Measurements from ENCODE around the gene SPG11. TPM values are rescaled to one million over a fixed set of nuclear protein-coding genes. Genes with fewer than 3 reads are reported as not detected.
A peak's percentile ranks its signal among the peaks of the same experiment; 100 is the strongest.

Gene SPG11
- total and polyA plus RNA-seq, 2 of the 13 experiments (the other 11 are each of a cell fraction or from before 2014, with no cell fraction given), result 31.5 to 40.7 TPM

GRCh38 chr15:44710236-44711095 is 47.0 kb upstream of the SPG11 start (continued):
- TF ChIP-seq PRDM15 (CRISPR knock-in tag; IDR thresholded peaks at IDR 0.05) (no peak), ZNF501 (CRISPR knock-in tag; IDR thresholded peaks at IDR 0.05) (no peak), THYN1 (CRISPR knock-in tag; IDR thresholded peaks at IDR 0.05; ENCODE audit: borderline replicate concordance, low read depth) (no peak), ZNF737 (CRISPR knock-in tag; IDR thresholded peaks at IDR 0.05; ENCODE audit: borderline replicate concordance) (no peak), REXO4 (CRISPR knock-in tag; IDR thresholded peaks at IDR 0.05; ENCODE audit: borderline replicate concordance) (no peak), GATAD1 (CRISPR knock-in tag; IDR thresholded peaks at IDR 0.05) (no peak), HDAC6 (IDR thresholded peaks at IDR 0.05; ENCODE audit: low read depth, low read length) (no peak), NCOR1 (IDR thresholded peaks at IDR 0.05; ENCODE audit: borderline replicate concordance, low read length) (no peak), ZNF24 (IDR thresholded peaks at IDR 0.05) (peak; percentile 89), HNRNPL (IDR thresholded peaks at IDR 0.05; ENCODE audit: low read depth, low read length) (no peak), ARID5B (CRISPR knock-in tag; IDR thresholded peaks at IDR 0.05) (no peak)
- TF ChIP-seq, protein P1, sequence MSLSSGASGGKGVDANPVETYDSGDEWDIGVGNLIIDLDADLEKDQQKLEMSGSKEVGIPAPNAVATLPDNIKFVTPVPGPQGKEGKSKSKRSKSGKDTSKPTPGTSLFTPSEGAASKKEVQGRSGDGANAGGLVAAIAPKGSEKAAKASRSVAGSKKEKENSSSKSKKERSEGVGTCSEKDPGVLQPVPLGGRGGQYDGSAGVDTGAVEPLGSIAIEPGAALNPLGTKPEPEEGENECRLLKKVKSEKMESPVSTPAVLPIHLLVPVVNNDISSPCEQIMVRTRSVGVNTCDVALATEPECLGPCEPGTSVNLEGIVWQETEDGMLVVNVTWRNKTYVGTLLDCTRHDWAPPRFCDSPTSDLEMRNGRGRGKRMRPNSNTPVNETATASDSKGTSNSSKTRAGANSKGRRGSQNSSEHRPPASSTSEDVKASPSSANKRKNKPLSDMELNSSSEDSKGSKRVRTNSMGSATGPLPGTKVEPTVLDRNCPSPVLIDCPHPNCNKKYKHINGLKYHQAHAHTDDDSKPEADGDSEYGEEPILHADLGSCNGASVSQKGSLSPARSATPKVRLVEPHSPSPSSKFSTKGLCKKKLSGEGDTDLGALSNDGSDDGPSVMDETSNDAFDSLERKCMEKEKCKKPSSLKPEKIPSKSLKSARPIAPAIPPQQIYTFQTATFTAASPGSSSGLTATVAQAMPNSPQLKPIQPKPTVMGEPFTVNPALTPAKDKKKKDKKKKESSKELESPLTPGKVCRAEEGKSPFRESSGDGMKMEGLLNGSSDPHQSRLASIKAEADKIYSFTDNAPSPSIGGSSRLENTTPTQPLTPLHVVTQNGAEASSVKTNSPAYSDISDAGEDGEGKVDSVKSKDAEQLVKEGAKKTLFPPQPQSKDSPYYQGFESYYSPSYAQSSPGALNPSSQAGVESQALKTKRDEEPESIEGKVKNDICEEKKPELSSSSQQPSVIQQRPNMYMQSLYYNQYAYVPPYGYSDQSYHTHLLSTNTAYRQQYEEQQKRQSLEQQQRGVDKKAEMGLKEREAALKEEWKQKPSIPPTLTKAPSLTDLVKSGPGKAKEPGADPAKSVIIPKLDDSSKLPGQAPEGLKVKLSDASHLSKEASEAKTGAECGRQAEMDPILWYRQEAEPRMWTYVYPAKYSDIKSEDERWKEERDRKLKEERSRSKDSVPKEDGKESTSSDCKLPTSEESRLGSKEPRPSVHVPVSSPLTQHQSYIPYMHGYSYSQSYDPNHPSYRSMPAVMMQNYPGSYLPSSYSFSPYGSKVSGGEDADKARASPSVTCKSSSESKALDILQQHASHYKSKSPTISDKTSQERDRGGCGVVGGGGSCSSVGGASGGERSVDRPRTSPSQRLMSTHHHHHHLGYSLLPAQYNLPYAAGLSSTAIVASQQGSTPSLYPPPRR (CRISPR knock-in tag; IDR thresholded peaks at IDR 0.05; ENCODE audit: borderline replicate concordance), result no peak
- TF ChIP-seq, protein P2, sequence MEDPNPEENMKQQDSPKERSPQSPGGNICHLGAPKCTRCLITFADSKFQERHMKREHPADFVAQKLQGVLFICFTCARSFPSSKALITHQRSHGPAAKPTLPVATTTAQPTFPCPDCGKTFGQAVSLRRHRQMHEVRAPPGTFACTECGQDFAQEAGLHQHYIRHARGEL (CRISPR knock-in tag; IDR thresholded peaks at IDR 0.05), result no peak
- TF ChIP-seq, protein P3, sequence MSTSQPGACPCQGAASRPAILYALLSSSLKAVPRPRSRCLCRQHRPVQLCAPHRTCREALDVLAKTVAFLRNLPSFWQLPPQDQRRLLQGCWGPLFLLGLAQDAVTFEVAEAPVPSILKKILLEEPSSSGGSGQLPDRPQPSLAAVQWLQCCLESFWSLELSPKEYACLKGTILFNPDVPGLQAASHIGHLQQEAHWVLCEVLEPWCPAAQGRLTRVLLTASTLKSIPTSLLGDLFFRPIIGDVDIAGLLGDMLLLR (CRISPR knock-in tag; IDR thresholded peaks at IDR 0.05), result no peak
